Activated CD8-positive, alpha-beta memory T cell treated with anti-CD3 and anti-CD28 coated beads for 4 hours (primary cell): Measurements from ENCODE around the gene SASH1.

Source experiments
- DNase-seq, 2 donors: peaks; one replicate each; pipeline ENCODE4 v3.0.0-alpha.2; 2020; ENCODE audit warnings: low read depth in 2 of 2

Gene SASH1

GRCh38 chr6:148342350-148343046, at the start of gene SASH1:
SASH1 (plus strand) TSS chr6:148342838; CDS start chr6:148343068, 230 bp downstream.
- no peak for DNase-seq

- DNase-seq = no peak
Measured at GRCh38 chr6:148293181-148293995, 49.2 kb upstream of the SASH1 start.

- DNase-seq = no peak
Measured at GRCh38 chr6:148294059-148294458, 48.6 kb upstream of the SASH1 start.

- DNase-seq = no peak
Measured at GRCh38 chr6:148295261-148295887, 47.3 kb upstream of the SASH1 start.

GRCh38 chr6:148296771-148297170, 45.9 kb upstream of the SASH1 start:
- no peak for DNase-seq

- DNase-seq = no peak
Measured at GRCh38 chr6:148298683-148299082, 44.0 kb upstream of the SASH1 start.

- DNase-seq = no peak
Measured at GRCh38 chr6:148303616-148304015, 39.0 kb upstream of the SASH1 start.

- no peak for DNase-seq
Measured at GRCh38 chr6:148304976-148305375, 37.7 kb upstream of the SASH1 start.

- DNase-seq = no peak
Measured at GRCh38 chr6:148306286-148306685, 36.4 kb upstream of the SASH1 start.

- no peak for DNase-seq
Measured at GRCh38 chr6:148307405-148307804, 35.2 kb upstream of the SASH1 start.

GRCh38 chr6:148309301-148309700, 33.3 kb upstream of the SASH1 start:
- DNase-seq = no peak

- DNase-seq = no peak
Measured at GRCh38 chr6:148311966-148312669, 30.5 kb upstream of the SASH1 start.

GRCh38 chr6:148313488-148313887, 29.1 kb upstream of the SASH1 start:
- DNase-seq = no peak

GRCh38 chr6:148316308-148316707, 26.3 kb upstream of the SASH1 start:
- no peak for DNase-seq

GRCh38 chr6:148317051-148317450, 25.6 kb upstream of the SASH1 start:
- DNase-seq = no peak

- no peak for DNase-seq
Measured at GRCh38 chr6:148317739-148318138, 24.9 kb upstream of the SASH1 start.

GRCh38 chr6:148322704-148323103, 19.9 kb upstream of the SASH1 start:
- no peak for DNase-seq

GRCh38 chr6:148323344-148323743, 19.3 kb upstream of the SASH1 start:
- DNase-seq = no peak

GRCh38 chr6:148324297-148324985, 18.2 kb upstream of the SASH1 start:
- DNase-seq = no peak

GRCh38 chr6:148325316-148326068, 17.1 kb upstream of the SASH1 start:
- DNase-seq = no peak
